RWPE2 (cell line): ENCODE data around the gene NAA16.

Experiments
- ATAC-seq: fragments of 200-7000 bp; cut with Tn5 transposase; 3 replicates; pipeline ENCODE4 v1.9.1; 2021; ENCODE audit warnings: low read depth
- DNase-seq: peaks from one replicate; pipeline ENCODE4 v3.0.0-alpha.2; 2020; ENCODE audit warnings: low spot score
- H3K27ac ChIP-seq: fragments of 450-650 bp; 2 replicates; pipeline ENCODE4 v1.5.1; 2017; ENCODE audit warnings: mild to moderate bottlenecking; ENCODE audit not compliant: poor library complexity, severe bottlenecking
- H3K27me3 ChIP-seq: fragments of 250-450 bp; sonication (Bioruptor Pico); 2 replicates; pipeline ENCODE4 v1.5.1; 2021; ENCODE audit warnings: mild to moderate bottlenecking, moderate library complexity; ENCODE audit not compliant: insufficient read depth, poor library complexity, severe bottlenecking
- H3K36me3 ChIP-seq: fragments of 250-450 bp; sonication (Bioruptor Pico); 2 replicates; pipeline ENCODE4 v1.5.1; 2020; ENCODE audit warnings: low read depth, mild to moderate bottlenecking, moderate library complexity
- H3K4me1 ChIP-seq: fragments of 250-450 bp; sonication (Bioruptor Pico); 2 replicates; pipeline ENCODE4 v1.5.1; 2021; ENCODE audit warnings: mild to moderate bottlenecking, moderate library complexity; ENCODE audit not compliant: insufficient read depth, poor library complexity, severe bottlenecking
- H3K4me3 ChIP-seq: fragments of 250-450 bp; sonication (Bioruptor Pico); 2 replicates; pipeline ENCODE4 v1.5.1; 2021; ENCODE audit warnings: mild to moderate bottlenecking, moderate library complexity; ENCODE audit not compliant: severe bottlenecking
- H3K9me3 ChIP-seq: fragments of 250-450 bp; sonication (Bioruptor Pico); 2 replicates; pipeline ENCODE4 v1.5.1; 2021; ENCODE audit warnings: mild to moderate bottlenecking, moderate library complexity; ENCODE audit not compliant: severe bottlenecking
- CTCF ChIP-seq: fragments of 450-650 bp; IDR thresholded peaks from one replicate; pipeline ENCODE4 v1.5.1; 2017; ENCODE audit warnings: mild to moderate bottlenecking, moderate library complexity; ENCODE audit not compliant: poor library complexity, severe bottlenecking

The NAA16 gene

GRCh38 chr13:41307884-41308640 lies 3.0 kb upstream of the NAA16 start:
- ATAC-seq (no peak), DNase-seq (no peak)
- Histone ChIP-seq H3K4me3 (no peak overlapping the region), H3K4me1 (peaks cover under 1% of the 10 kb centered on the region), H3K27me3 (no peaks in the 10 kb centered on the region), H3K9me3 (no peaks in the 10 kb centered on the region), H3K27ac (no peak overlapping the region), H3K36me3 (no peaks in the 10 kb centered on the region)
- TF ChIP-seq CTCF = no peak

GRCh38 chr13:41311406-41312175 lies 524 bp downstream of the NAA16 start:
- DNase-seq (no peak), ATAC-seq (peak; percentile 68)
- peaks cover 16% of the 10 kb centered on the region for H3K4me1 ChIP-seq
- peaks cover 2% of the 10 kb centered on the region for H3K36me3 ChIP-seq
- no peaks in the 10 kb centered on the region for H3K9me3 ChIP-seq
- H3K4me3 ChIP-seq = peak overlapping the region; percentile 93
- H3K27ac ChIP-seq = peak overlapping the region; percentile 73
- no peak for TF ChIP-seq CTCF
- no peaks in the 10 kb centered on the region for H3K27me3 ChIP-seq

GRCh38 chr13:41312176-41312500 lies 1.1 kb downstream of the NAA16 start:
- no peaks in the 10 kb centered on the region for H3K27me3 ChIP-seq
- no peak for DNase-seq
- no peaks in the 10 kb centered on the region for H3K9me3 ChIP-seq
- H3K4me3 ChIP-seq = peak overlapping the region; percentile 93
- no peak for TF ChIP-seq CTCF
- H3K27ac ChIP-seq = peak overlapping the region; percentile 73
- no peak for ATAC-seq
- H3K36me3 ChIP-seq = peaks cover 7% of the 10 kb centered on the region
- H3K4me1 ChIP-seq = peaks cover 16% of the 10 kb centered on the region

- no peaks in the 10 kb centered on the region for H3K9me3 ChIP-seq
- H3K27ac ChIP-seq = no peak overlapping the region
- no peak for DNase-seq
- no peak for ATAC-seq
- peak overlapping the region; percentile 93 for H3K4me3 ChIP-seq
- no peaks in the 10 kb centered on the region for H3K27me3 ChIP-seq
- H3K36me3 ChIP-seq = peaks cover 14% of the 10 kb centered on the region
- H3K4me1 ChIP-seq = peaks cover 16% of the 10 kb centered on the region
- no peak for TF ChIP-seq CTCF
These were observed 2.0 kb downstream of the NAA16 start for GRCh38 chr13:41313117-41313516.
